Kidney (tissue), 14 donors: ENCODE data around the gene SNAP29. TPM values are rescaled to one million over a fixed set of nuclear protein-coding genes. Genes with fewer than 3 reads are reported as not detected.
"Not testable (repeated sequence)": the region's sequence is repeated elsewhere in the genome, so short reads cannot be mapped to it uniquely, and the experiment has no call there.

Experiments used
- DNase-seq, 5 donors: peaks; one replicate each; pipeline ENCODE4 v3.0.0-alpha.2; 2013 to 2020
- FAIRE-seq: peaks from 2 replicates; lab custom pipeline; 2012; peaks lifted over from hg19 to GRCh38; lab: Jason Lieb, UNC
- H3K27ac ChIP-seq, 2 donors: one replicate each; pipeline ENCODE4 v1.7.0; 2013; ENCODE audit warnings: low read depth in 2 of 2, low read length in 2 of 2, inconsistent platforms in 1 of 2
- H3K27me3 ChIP-seq: one replicate; pipeline ENCODE4 v1.7.1; 2013; ENCODE audit warnings: low read length, inconsistent platforms; ENCODE audit not compliant: control insufficient read depth, insufficient read depth
- H3K36me3 ChIP-seq, 3 donors: one replicate each; pipeline versions ENCODE4 v1.7.0 to v1.7.1; 2013; ENCODE audit warnings: low read length in 3 of 3, control low read depth in 1 of 3, inconsistent platforms in 1 of 3; ENCODE audit not compliant: insufficient read depth in 3 of 3, control insufficient read depth in 2 of 3
- H3K4me1 ChIP-seq, 3 donors: one replicate each; pipeline versions ENCODE4 v1.7.0 to v1.7.1; 2013; ENCODE audit warnings: low read length in 3 of 3, inconsistent platforms in 1 of 3, low read depth in 1 of 3; ENCODE audit not compliant: control insufficient read depth in 2 of 3, insufficient read depth in 2 of 3
- H3K4me3 ChIP-seq, 3 donors: one replicate each; pipeline versions ENCODE4 v1.7.0 to v1.8.1; 2013; ENCODE audit warnings: low read length in 3 of 3, control low read depth in 1 of 3, inconsistent platforms in 1 of 3
- H3K9ac ChIP-seq, 3 donors: one replicate each; pipeline versions ENCODE4 v1.7.0 to v1.7.1; 2013; ENCODE audit warnings: low read length in 3 of 3, control low read depth in 1 of 3, inconsistent platforms in 1 of 3
- H3K9me3 ChIP-seq, 3 donors: one replicate each; pipeline versions ENCODE4 v1.7.0 to v1.7.1; 2013; ENCODE audit warnings: low read length in 3 of 3, control low read depth in 1 of 3, inconsistent platforms in 1 of 3; ENCODE audit not compliant: control insufficient read depth in 2 of 3, insufficient read depth in 1 of 3
- CTCF ChIP-seq: IDR thresholded peaks from 3 replicates; pipeline ENCODE4 v1.5.1; 2012; ENCODE audit warnings: mild to moderate bottlenecking, moderate library complexity, borderline replicate concordance; ENCODE audit not compliant: insufficient read depth; ENCODE audit errors: extremely low read depth
- intact Hi-C: fragments of 100-400 bp; cut with DNase I; formaldehyde crosslinking; loops from one replicate; pipeline ENCODE4 v1.11.1; 2022
- polyA plus RNA-seq: library from polyadenylated mRNA; stranded (reverse); fragments of 350-450 nt; fragmentation: Illumina TruSeq; extraction: RNeasy Lipid Tissue Mini Kit (QIAGEN cat#74804); gene quantifications from one replicate; pipeline ENCODE4 v1.2.3, GENCODE V29; 2014; ENCODE audit warnings: low read depth, low replicate concordance; ENCODE audit not compliant: insufficient read depth
- total RNA-seq: library from RNA; stranded (reverse); fragmentation: NEBNext Ultra II Directional; extraction: Animal tissue kit (Norgen Biotek cat#: 25700); gene quantifications from one replicate; pipeline ENCODE4 v1.2.1, GENCODE V29; 2021
- donor health status: control.
- donor health status: control.
- donor health status: control.
- donor health status: control.
- donor health status: control.
- donor health status: DM: yes; HTN: yes; CAD: no.
- donor health status: Normal renal cell carcinoma (clear cell type).

Gene SNAP29
- total and polyA plus RNA-seq, 2 donors from 2014 or later: 25.4 to 26.8 TPM

- Histone ChIP-seq H3K36me3 (peaks cover 3 to 21% (median 18%) of the 10 kb centered on the region in 3 donors), H3K27me3 (no peaks in the 10 kb centered on the region), H3K9me3 (no peaks in the 10 kb centered on the region), H3K27ac (no peak overlapping the region), H3K4me1 (no peaks in the 10 kb centered on the region), H3K4me3 (no peak overlapping the region), H3K9ac (no peak overlapping the region)
- no peak for TF ChIP-seq CTCF
- FAIRE-seq (no peak), DNase-seq (no peak)
- intact Hi-C loops: no loop called here
Observed at GRCh38 chr22:20818471-20818870, 40.3 kb upstream of the SNAP29 start.

GRCh38 chr22:20819471-20819870 lies 39.3 kb upstream of the SNAP29 start:
- no peak for TF ChIP-seq CTCF
- no peak overlapping the region for H3K9ac ChIP-seq
- H3K4me1 ChIP-seq: no peaks in the 10 kb centered on the region
- H3K9me3 ChIP-seq: no peaks in the 10 kb centered on the region
- no peak for FAIRE-seq
- H3K4me3 ChIP-seq: no peak overlapping the region
- H3K27me3 ChIP-seq: no peaks in the 10 kb centered on the region
- no peak for DNase-seq
- peaks cover 3 to 28% (median 18%) of the 10 kb centered on the region in 3 donors for H3K36me3 ChIP-seq
- H3K27ac ChIP-seq: no peak overlapping the region
- intact Hi-C loops: no loop called here

- not testable (repeated sequence) for H3K4me1 ChIP-seq, FAIRE-seq
Observed at GRCh38 chr22:20821717-20822239, 37.0 kb upstream of the SNAP29 start.

GRCh38 chr22:20822240-20822639 lies 36.6 kb upstream of the SNAP29 start:
- DNase-seq: no peak
- Histone ChIP-seq H3K36me3 (peaks cover 0 to 28% (median 14%) of the 10 kb centered on the region in 3 donors), H3K27ac (no peak overlapping the region), H3K9ac (no peak overlapping the region), H3K27me3 (no peaks in the 10 kb centered on the region), H3K4me1 (no peaks in the 10 kb centered on the region), H3K4me3 (no peak overlapping the region), H3K9me3 (no peaks in the 10 kb centered on the region)
- no peak for FAIRE-seq
- intact Hi-C loops: no loop called here
- no peak for TF ChIP-seq CTCF

More at GRCh38 chr22:20821717-20822239, 37.0 kb upstream of the SNAP29 start:
- H3K27me3 ChIP-seq, DNase-seq, H3K9me3 ChIP-seq, H3K4me3 ChIP-seq, H3K27ac ChIP-seq, H3K9ac ChIP-seq, intact Hi-C loops: not testable (repeated sequence)
- H3K36me3 ChIP-seq: peaks cover 0 to 28% (median 14%) of the 10 kb centered on the region in 3 donors
